HFFc6 (cell line): Measurements from ENCODE around the gene EVI2B. TPM values are rescaled to one million over a fixed set of nuclear protein-coding genes. Genes with fewer than 3 reads are reported as not detected.

Source experiments
- DNase-seq: peaks from one replicate; pipeline ENCODE4 v3.0.0-alpha.2; 2018
- H3K27ac Mint-ChIP-seq: 2 replicates; pipeline ENCODE4 v1.8.0; 2020; ENCODE audit warnings: mild to moderate bottlenecking, mixed read lengths
- H3K27me3 Mint-ChIP-seq: 2 replicates; pipeline ENCODE4 v1.8.0; 2021; ENCODE audit warnings: mild to moderate bottlenecking, moderate library complexity, mixed read lengths; ENCODE audit not compliant: insufficient read depth
- H3K36me3 Mint-ChIP-seq: 2 replicates; pipeline ENCODE4 v1.8.0; 2021; ENCODE audit warnings: low read depth, mixed read lengths
- H3K4me1 Mint-ChIP-seq: 2 replicates; pipeline ENCODE4 v1.8.0; 2020; ENCODE audit warnings: low read depth, mixed read lengths
- H3K4me3 Mint-ChIP-seq: 2 replicates; pipeline ENCODE4 v1.8.0; 2020; ENCODE audit warnings: mild to moderate bottlenecking, moderate library complexity, mixed read lengths
- H3K9me3 Mint-ChIP-seq: 2 replicates; pipeline ENCODE4 v1.8.0; 2020; ENCODE audit warnings: mild to moderate bottlenecking, mixed read lengths
- total RNA-seq, 6 experiments: library from RNA; stranded (reverse); fragmentation: NEBNext Ultra II Directional; extraction: Animal tissue kit (Norgen Biotek cat#: 25700); gene quantifications; 2 replicates in 1 of 6; 3 replicates in 5 of 6; pipeline ENCODE4 v1.2.3, GENCODE V29; 2021
- TF ChIP-seq, protein P1 (sequence below): fragments of 200-600 bp; sonication (generic); IDR thresholded peaks from 2 replicates; pipeline ENCODE4 v1.5.0; 2021; ENCODE audit warnings: antibody characterized with exemption, mild to moderate bottlenecking

The EVI2B gene
- total RNA-seq, 6 experiments from 2014 or later: 0.33 to 2.0 (median 1.5) TPM

DNA sequence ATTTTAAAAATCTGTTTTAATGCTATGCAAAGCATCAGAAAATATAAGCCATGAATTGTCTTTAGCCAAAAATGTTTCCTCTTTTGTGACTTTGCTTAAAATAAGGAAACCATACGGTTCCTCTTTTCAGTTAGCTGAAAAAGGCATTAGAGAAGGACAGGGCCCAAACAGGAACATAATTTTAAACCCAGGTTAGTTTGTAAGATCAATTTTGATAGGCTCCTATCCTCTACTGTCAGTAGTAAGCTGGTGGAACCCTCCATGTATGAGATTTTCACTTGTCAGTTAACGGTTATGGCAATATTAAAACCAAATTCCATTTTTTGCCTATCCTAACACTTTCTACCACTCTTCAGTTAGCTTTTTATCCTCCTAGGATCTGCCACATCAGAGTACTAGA, 4.3 kb downstream of the EVI2B start:
- peaks cover 32% of the 10 kb centered on the region for H3K36me3 Mint-ChIP-seq
- H3K4me3 Mint-ChIP-seq: no peak overlapping the region
- H3K9me3 Mint-ChIP-seq: no peaks in the 10 kb centered on the region
- H3K27ac Mint-ChIP-seq: no peak overlapping the region
- H3K4me1 Mint-ChIP-seq: peaks cover 24% of the 10 kb centered on the region
- H3K27me3 Mint-ChIP-seq: no peaks in the 10 kb centered on the region
- no peak for DNase-seq
- TF ChIP-seq, protein P1, sequence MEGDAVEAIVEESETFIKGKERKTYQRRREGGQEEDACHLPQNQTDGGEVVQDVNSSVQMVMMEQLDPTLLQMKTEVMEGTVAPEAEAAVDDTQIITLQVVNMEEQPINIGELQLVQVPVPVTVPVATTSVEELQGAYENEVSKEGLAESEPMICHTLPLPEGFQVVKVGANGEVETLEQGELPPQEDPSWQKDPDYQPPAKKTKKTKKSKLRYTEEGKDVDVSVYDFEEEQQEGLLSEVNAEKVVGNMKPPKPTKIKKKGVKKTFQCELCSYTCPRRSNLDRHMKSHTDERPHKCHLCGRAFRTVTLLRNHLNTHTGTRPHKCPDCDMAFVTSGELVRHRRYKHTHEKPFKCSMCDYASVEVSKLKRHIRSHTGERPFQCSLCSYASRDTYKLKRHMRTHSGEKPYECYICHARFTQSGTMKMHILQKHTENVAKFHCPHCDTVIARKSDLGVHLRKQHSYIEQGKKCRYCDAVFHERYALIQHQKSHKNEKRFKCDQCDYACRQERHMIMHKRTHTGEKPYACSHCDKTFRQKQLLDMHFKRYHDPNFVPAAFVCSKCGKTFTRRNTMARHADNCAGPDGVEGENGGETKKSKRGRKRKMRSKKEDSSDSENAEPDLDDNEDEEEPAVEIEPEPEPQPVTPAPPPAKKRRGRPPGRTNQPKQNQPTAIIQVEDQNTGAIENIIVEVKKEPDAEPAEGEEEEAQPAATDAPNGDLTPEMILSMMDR: no peak

DNA sequence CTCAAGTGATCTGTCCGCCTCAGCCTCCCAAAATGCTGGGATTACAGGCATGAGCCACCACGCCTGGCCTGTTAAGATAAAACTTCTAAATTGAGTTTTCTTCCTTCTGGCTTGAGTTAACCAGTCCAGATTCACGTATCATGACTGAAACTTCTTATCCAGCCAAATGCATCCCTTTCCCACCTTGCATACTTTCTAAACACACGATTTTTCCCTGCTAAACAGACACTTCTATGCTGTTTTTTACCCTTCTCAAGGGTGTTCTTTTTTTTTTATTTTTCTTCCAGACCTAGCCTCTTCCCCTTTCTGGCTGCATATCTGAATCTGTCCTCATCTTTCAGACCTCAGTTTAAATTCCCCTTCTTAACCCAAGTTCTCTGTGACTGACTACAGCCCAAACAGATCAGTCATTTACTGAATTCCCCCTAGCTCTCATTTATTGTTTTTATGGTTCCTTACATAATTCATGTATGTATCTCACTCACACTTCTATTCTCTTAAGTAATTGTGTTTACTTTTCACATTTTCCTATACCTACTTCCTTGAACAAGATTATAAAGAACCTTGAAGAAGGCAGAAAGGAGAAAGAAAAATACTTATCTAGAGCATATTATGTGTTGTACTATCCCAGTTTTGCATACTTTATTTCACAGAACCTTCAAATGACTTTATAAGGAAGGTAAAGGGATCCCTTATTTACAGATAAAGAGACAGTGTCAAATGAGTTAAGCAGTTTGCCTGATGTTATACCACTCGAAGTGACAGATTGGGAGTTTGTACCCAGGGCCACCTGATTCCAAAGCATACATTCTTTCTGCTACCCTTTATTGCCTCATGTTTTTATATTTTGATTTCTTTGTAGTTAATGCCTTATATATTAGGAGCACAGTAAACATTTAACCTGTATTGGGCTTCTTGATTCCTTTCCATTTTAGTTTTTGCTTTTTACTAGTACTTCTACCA, 5.2 kb downstream of the EVI2B start:
- TF ChIP-seq, protein P1: no peak
- Mint-ChIP-seq H3K4me3 (no peak overlapping the region), H3K27ac (no peak overlapping the region), H3K4me1 (peaks cover 15% of the 10 kb centered on the region), H3K9me3 (no peaks in the 10 kb centered on the region; the same call in 1 of the 2 replicates), H3K27me3 (no peaks in the 10 kb centered on the region), H3K36me3 (peaks cover 38% of the 10 kb centered on the region)
- DNase-seq: no peak

DNA sequence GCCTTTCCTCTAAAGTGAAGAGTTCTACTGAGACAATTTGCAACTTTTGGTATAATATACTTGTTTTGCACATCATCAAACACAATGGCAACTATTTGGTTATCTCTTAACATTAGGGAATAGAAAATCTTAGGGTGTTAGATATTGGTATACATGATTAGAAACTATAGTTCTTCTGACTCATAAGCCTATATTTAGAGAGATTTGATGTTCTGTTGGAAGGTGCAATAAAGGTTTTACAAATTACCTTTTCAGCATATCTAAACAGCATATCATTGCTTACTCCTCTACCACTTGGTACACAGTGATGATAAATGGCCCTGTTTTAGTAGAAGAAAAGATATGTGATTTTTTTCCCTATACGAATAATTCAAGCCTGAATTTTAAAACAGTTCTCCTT, 6.2 kb downstream of the EVI2B start:
- no peak overlapping the region for H3K4me3 Mint-ChIP-seq
- no peak for DNase-seq
- peaks cover 10% of the 10 kb centered on the region; the same call in 1 of the 2 replicates for H3K4me1 Mint-ChIP-seq
- H3K9me3 Mint-ChIP-seq: no peaks in the 10 kb centered on the region; the same call in 1 of the 2 replicates
- no peak overlapping the region for H3K27ac Mint-ChIP-seq
- H3K36me3 Mint-ChIP-seq: peaks cover 38% of the 10 kb centered on the region
- TF ChIP-seq, protein P1: no peak
- no peaks in the 10 kb centered on the region for H3K27me3 Mint-ChIP-seq

DNA sequence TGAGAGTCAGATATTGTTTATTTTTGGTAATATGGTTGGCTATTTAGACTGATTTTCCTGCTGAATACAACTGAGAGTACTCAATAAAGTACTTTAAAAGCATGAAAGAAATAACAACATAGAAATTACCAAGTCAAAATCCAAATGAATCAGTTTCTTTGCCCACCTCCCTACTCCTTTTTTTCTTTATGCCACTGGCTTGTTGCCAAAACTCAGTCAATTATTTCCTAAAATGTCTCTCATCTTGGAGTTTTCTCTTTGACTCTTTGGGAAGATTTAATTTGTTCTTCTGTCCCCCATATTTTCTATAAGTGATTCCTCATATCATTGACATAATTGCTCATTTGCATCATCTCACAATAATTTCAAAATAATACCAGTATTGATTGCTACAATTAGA, 14.2 kb downstream of the EVI2B start:
- H3K36me3 Mint-ChIP-seq: peaks cover 25% of the 10 kb centered on the region
- H3K27ac Mint-ChIP-seq: no peak overlapping the region
- no peaks in the 10 kb centered on the region for H3K4me1 Mint-ChIP-seq

DNA sequence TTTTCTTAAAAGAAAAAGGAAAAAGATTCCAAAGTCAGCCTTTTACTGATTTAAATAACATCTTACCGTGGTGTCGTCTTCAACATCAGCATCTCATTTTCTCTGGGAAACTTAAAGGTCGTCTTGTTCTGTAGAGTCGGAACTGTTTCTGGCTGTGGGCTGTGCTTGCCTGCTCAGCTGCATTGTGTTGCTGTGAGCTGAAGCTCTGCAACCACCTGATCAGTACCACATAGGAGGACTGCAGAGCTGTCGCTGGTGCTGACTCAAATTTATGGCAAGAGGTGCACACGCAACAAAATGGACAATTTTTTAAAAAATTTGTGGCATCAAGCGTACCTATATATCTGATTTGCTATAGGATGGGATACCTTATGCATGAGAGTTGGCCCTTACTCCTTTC, 16.8 kb downstream of the EVI2B start, which contains the start of gene OMG:
Gene OMG, minus strand, starts transcription at position 150 of the 400 bp plus-strand sequence. CDS start 908 bp downstream, outside the sequence.
- Mint-ChIP-seq H3K36me3 (peaks cover 25% of the 10 kb centered on the region), H3K4me3 (no peak within 1 kb of the TSS; the same call in 1 of the 2 replicates), H3K27me3 (peaks cover 2% of the 10 kb centered on the region; the same call in 1 of the 2 replicates), H3K4me1 (no peaks in the 10 kb centered on the region; the same call in 1 of the 2 replicates), H3K9me3 (no peaks in the 10 kb centered on the region), H3K27ac (no peak within 1 kb of the TSS)
- DNase-seq: no peak
- TF ChIP-seq, protein P1: no peak

More for the DNA sequence above, 14.2 kb downstream of the EVI2B start:
- Mint-ChIP-seq H3K4me3 (no peak overlapping the region), H3K27me3 (no peaks in the 10 kb centered on the region; the same call in 1 of the 2 replicates), H3K9me3 (no peaks in the 10 kb centered on the region; the same call in 1 of the 2 replicates)
- DNase-seq: no peak
- TF ChIP-seq, protein P1: no peak
